NB4 (cell line): Measurements from ENCODE around the gene JDP2.

Experiments used
- DNase-seq: peaks from one replicate; pipeline ENCODE4 v3.0.0; 2010; ENCODE audit warnings: low read depth
- H3K4me3 ChIP-seq: one replicate; pipeline ENCODE4 v1.5.1; 2011; ENCODE audit warnings: mild to moderate bottlenecking, low read depth, low read length, moderate library complexity
- MYC ChIP-seq: IDR thresholded peaks from 2 replicates; pipeline ENCODE4 v1.6.1; 2011; ENCODE audit warnings: low read depth, low read length
- POLR2A ChIP-seq: IDR thresholded peaks from 2 replicates; pipeline ENCODE4 v1.6.1; 2011; ENCODE audit warnings: mild to moderate bottlenecking; ENCODE audit not compliant: insufficient read length; ENCODE audit errors: extremely low read depth
- TF ChIP-seq, protein P1 (sequence below): IDR thresholded peaks from 2 replicates; pipeline ENCODE4 v1.6.1; 2011; ENCODE audit warnings: low read depth, low read length
- TF ChIP-seq, protein P2 (sequence below): IDR thresholded peaks from one replicate; pipeline ENCODE4 v1.5.1; 2012; ENCODE audit warnings: low read depth, low read length

The JDP2 gene

DNA sequence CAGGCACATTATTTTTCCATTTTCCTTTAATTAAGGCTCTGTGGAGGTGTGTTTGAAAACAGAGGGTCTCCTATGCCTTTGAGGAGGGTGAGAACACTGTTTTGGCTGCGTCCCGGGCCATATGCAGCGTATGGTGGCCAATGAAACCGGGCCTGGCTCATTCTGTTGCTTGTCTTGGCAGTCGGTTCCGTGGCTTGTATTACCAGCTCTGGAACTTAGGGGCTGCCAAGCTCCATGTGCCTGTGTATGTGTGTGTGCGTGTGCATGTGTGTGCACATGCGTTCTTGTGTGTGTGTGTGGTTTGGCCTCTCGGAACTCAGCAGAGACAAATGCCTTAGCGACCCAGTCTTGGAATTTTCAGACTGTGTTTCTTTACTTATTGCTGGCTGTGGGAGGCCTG is 2.7 kb downstream of the JDP2 start:
- DNase-seq, result no peak
- TF ChIP-seq, protein P1, sequence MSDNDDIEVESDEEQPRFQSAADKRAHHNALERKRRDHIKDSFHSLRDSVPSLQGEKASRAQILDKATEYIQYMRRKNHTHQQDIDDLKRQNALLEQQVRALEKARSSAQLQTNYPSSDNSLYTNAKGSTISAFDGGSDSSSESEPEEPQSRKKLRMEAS, result no peak
- TF ChIP-seq POLR2A (no peak), MYC (no peak)
- TF ChIP-seq, protein P2, sequence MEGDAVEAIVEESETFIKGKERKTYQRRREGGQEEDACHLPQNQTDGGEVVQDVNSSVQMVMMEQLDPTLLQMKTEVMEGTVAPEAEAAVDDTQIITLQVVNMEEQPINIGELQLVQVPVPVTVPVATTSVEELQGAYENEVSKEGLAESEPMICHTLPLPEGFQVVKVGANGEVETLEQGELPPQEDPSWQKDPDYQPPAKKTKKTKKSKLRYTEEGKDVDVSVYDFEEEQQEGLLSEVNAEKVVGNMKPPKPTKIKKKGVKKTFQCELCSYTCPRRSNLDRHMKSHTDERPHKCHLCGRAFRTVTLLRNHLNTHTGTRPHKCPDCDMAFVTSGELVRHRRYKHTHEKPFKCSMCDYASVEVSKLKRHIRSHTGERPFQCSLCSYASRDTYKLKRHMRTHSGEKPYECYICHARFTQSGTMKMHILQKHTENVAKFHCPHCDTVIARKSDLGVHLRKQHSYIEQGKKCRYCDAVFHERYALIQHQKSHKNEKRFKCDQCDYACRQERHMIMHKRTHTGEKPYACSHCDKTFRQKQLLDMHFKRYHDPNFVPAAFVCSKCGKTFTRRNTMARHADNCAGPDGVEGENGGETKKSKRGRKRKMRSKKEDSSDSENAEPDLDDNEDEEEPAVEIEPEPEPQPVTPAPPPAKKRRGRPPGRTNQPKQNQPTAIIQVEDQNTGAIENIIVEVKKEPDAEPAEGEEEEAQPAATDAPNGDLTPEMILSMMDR, result no peak
- peak overlapping the region; percentile 25 for H3K4me3 ChIP-seq

DNA sequence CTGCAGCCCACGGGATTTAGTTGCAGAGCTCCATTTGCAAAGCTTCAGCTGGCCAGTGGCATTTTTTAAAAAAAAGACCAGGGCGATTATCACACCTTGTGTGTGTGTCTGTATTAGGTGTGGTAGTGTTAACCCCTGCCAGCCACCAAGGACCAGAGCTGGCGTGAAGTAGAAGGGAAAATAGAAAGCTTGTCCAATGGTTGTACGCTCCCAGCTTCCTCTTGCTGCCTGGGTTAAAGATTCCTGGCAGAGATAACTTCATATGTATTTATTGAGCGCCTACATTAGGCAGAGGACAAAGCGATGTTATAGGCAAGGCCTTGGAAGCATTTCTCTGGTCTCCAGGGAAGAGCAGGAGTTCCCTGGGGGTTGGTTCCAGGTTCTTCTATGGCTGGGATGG is 3.2 kb downstream of the JDP2 start:
- no peak for DNase-seq
- no peak overlapping the region for H3K4me3 ChIP-seq
- no peak for TF ChIP-seq MYC
- TF ChIP-seq, protein P2, result no peak
- no peak for TF ChIP-seq POLR2A
- TF ChIP-seq, protein P1, result no peak

DNA sequence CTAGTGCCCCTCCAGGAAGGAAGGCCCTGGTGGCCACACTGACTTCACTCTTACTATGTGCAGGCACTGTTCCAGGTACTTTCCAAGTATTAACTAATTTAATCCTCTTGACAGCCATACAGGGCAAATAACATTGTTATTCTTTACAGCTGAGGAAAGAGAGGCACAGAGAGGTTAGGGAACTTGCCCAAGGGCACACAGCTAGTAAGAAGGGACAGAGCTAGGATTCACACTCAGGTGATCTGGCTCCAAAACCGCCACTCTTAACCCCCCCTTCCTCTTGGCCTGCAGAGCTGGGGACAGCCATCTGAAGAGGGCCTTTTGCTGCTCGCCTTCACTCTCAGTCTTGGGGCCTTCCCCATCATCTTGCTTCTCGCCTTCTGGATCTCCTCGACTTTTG is 4.0 kb downstream of the JDP2 start:
- H3K4me3 ChIP-seq, result no peak overlapping the region
- TF ChIP-seq MYC (no peak), POLR2A (no peak)
- TF ChIP-seq, protein P1, result no peak
- TF ChIP-seq, protein P2, result no peak
- no peak for DNase-seq

DNA sequence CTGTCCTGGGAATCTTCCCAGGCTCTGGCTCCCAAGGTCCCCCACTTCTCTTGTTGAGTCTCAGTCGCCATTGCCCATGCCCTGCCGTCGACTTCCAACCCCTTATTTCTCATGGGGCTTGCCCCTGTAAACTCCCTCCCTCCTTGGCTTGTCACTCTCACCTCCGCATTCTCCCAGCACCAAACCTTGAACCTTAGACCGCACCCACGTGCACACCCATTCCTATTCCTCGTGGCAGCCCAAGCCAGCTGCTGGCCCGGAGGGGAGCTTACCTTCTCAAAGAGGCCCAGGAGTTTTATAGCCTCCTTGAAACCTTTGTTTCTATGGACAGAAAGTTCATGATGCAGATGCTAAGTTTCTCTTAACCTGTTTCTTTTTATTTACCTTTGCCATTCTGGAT is 4.6 kb downstream of the JDP2 start:
- no peak for DNase-seq
- TF ChIP-seq POLR2A (no peak), MYC (no peak)
- TF ChIP-seq, protein P1, result no peak
- TF ChIP-seq, protein P2, result no peak
- H3K4me3 ChIP-seq, result no peak overlapping the region

DNA sequence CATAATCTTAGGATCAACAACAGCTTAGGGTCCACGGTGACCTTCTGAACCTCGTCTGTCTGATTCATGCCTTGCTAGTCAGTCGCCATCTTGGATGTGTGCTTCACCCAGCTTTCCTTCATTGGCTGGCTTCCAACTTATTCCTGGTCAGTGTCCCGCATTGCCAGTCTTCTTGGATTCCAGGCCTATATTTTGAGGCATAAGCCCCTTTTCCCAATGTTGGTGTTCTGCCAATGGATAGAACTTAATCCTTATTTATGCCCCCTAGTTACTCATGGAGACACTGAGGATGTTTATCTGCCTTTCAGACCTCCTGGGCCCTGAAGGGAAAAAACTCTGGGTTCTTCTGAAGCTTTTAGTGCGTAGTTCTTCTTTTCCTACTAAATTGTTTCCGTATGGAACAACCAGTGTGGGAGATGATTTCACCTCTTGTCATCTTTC is 5.8 kb downstream of the JDP2 start:
- H3K4me3 ChIP-seq, result no peak overlapping the region
- DNase-seq, result no peak
- TF ChIP-seq POLR2A, result no peak
- TF ChIP-seq, protein P2, result no peak
- TF ChIP-seq, protein P1, result no peak
- TF ChIP-seq MYC, result no peak
